ENCODE results near the gene SUGT1.
"Not testable (repeated sequence)": the region's sequence is repeated elsewhere in the genome, so short reads cannot be mapped to it uniquely, and the experiment has no call there.

SUGT1 gene

DNA sequence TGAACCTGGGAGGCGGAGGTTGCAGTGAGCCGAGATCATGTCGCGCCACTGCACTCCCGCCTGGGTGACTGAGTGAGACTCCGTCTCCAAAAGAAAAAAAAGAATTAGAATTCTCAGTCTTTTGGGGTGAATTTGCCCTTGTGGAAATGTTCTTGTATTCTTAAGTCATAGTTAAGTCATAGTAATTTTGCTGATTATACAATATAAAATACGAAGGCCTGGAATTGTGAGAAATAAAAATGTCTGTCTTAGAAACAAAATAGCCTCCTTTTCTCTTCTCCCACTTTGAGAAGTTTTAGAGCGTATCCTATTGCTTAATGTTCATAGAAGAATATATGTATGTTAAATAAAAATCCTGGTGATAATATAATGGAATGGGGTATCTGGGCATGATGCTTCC is 18.1 kb downstream of the SUGT1 start:
- DNase-seq: no peak

DNA sequence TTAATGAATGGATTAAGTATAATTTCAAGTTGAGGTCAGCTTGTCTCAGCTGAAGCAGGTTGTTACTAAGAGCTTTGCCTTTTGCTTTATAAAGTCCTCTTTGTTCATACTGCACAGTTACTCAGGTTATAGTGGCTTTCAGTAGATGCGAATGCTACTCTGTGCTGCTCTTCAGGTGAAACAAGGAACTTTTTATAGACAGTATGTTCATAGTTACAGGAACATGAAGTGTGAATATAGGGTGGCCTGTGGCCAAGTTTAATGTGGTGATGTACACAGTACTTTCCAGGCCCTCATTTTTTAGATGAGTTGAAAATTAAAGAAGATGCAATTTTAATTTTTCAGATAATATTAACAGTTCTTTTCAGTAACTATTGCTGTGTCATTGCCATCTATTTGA is 20.8 kb downstream of the SUGT1 start:
- no peak for DNase-seq

DNA sequence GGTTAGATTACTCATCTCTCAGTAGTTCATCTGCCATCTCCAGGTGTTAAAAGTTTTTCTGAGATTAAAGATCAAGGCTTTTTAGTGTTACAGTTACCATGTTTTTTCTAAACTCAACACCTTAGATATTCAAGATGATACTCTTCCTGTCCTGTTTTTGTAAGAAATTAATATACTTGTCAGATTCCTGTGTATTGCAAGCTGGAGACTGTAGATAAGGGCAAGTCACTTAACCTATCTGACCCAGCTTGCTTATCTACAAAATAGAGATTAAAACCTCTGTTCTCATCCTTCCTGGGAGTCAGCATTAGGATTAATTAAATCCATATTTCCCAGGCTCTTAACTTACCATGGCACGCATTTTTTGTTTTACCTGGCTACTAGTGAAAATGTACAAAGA is 25.2 kb downstream of the SUGT1 start:
- DNase-seq: no peak

DNA sequence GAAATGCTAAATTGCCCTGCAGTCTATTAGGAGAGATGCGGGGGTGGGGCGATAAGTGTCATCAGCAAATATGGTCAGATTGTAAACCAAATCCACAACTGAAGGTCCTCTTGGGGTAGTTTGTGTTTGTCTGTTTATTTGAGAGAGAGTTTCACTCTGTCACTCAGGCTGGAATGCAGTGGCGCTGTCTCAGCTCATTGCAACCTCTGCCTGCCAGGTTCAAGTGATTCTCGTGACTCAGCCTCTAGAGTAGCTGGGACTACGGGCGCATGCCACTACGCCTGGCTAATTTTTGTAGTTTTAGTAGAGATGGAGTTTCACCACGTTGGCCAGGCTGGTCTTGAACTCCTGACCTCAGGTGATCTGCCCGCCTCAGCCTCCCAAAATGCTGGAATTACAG is 33.2 kb downstream of the SUGT1 start:
- DNase-seq: not testable (repeated sequence)

DNA sequence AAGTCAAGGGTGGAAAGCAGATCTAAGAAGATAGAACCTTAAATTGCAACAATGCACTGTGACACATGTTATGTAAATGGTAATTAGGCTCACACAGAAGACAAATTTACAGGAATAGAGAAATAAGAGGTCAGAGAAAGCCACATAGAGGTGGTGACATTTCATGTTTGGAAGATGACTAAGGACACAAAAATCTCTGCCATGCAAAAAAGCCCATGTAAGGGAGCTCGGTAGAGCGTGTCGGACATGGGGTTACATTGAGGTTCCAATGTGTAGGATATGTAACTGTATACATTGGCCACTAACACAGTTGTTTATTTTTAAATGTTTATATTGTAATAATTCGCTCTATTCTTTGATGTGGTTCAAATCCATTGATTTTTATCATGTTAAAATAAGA is 33.7 kb downstream of the SUGT1 start:
- DNase-seq: no peak

DNA sequence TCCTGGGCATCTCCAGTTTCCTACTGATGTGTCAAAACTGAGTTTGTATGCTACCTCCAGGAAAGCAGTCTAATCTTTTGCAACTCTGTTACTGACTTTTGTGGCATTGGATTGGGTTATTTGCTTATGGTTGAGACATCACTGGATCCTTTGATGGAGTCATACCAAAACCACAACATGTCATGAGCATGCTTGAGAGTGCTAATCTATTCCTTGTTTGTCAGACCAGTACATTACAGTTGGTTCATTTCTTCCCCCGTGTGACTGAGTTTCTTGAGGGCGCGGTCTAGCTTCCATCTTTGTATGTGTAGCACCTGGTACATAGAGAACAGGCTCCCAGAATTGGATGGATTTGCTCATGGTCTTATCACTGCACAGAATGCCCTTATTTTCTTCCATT is 43.2 kb downstream of the SUGT1 start:
- no peak for DNase-seq

DNA sequence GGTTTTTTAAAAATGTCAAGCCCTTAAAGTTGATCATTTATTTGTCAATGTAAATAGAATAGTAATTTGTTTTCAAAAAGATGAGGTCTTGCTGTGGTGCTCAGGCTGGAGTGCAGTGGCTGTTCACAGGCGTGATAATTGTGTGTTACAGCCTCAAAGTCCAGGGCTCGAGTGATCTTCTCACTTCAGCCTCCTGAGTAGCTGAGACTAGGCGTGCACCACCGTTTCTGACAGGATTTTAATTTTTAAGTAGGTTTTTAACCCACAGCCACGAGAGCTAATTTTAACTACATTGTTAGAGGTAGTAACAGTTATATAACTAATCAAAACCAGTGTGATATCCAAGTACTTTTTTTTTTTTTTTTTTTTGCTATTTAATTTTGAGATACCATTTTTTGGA is 43.9 kb downstream of the SUGT1 start:
- DNase-seq: no peak

DNA sequence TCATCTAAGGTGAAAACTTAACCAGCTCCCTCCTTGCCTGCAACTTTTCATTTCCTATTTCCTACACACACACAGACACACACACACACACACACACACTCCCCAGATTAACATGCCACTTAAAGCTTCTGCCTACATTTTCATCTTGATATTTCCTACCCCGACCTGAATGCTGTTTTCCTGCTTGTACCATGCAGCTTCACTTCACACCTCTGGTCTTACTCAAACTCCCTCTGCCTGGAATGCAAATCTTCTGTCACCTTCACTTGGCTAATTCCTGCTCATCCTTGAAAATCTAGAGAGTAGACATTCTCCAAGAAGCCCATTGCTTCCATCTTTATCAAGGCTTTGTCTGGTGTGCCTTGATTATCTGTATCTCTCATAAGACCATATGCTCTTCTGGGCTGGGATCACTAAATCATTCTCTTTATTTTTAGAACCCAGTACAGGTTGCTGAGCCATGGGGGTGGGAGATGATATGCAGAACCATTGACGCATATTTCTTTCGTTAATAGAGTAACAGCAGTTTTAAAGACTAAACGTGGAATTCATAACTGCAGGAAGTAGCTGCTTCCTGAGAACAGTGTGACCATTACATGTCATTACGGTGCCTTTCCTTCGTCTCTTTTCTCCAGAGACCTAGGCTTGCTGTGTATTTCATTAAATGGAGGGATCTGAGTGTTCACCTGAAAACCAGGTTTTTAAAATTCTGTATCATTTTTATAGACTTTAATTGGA is 49.3 kb downstream of the SUGT1 start:
- DNase-seq: no peak

DNA sequence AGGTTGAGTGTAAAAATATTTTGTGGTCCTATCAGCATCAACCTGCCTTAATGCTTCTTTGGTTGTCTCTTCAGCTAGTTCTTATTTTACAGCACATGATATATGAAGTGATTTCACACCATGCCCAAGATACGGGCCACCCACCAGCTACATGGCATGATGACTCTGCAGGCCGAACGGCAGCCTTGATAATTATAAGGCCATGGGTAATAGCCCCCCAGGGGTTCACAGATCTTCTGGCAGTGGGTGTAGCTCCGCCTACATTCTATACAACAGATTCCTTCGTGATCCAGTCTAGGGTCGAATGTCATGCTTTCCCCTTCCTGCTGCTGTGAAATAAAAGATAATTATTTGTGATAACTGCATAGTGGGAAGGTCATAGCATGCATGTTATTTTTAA is 50.8 kb downstream of the SUGT1 start:
- no peak for DNase-seq

DNA sequence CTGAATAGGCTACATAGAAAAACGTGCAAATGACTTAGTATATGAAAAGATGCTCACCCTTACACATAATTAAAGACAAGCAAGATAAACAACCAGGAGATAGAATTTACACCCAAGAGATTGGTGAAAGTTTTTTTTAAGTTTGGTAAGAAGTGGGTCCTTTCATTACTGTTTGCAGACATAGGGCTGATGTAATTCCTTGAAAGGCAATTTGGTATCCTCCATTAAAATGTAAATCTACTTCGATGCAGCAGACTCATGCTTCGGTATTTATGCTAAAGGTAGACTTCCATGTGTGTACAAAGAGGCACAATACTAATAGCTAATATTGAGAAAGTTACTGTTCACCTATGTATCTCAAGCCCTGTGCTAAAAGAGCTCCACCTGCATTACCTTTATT is 53.4 kb downstream of the SUGT1 start:
- no peak for DNase-seq

DNA sequence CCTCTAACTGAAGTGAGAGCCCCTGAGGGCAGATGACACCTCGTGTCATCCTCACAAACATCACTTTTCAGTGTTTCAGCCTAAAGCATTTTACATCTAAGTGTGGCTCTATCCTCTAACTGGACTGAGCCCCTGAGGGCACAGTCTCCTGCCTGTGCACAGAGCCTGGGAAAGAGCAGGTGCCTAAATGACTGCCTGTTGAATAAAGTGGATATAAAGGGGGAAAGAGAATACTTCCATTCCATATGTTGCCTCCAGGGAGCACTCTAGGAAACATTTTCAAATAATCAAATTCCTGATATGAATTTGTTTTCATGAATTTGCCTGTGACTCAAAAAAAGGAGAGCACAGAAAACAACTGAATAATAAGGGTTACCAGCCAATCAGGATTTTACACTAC is 54.7 kb downstream of the SUGT1 start:
- DNase-seq: no peak

DNA sequence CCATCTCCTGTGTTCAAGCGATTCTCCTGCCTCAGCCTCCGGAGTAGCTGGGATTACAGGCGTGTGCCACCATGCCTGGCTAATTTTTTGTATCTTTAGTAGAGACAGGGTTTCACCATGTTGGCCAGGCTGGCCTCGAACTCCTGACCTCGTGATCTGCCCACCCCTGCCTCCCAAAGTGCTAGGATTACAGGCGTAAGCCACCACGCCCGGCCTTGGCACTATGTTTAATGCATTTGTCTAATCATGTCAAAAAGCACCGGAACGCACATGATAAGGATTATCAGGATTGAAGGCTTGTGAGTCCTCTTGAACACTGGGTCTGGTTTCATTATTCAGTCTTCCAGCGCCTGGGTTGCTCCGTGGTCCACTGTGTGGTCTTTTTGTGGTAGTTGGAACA is 55.6 kb downstream of the SUGT1 start:
- DNase-seq: not testable (repeated sequence)

DNA sequence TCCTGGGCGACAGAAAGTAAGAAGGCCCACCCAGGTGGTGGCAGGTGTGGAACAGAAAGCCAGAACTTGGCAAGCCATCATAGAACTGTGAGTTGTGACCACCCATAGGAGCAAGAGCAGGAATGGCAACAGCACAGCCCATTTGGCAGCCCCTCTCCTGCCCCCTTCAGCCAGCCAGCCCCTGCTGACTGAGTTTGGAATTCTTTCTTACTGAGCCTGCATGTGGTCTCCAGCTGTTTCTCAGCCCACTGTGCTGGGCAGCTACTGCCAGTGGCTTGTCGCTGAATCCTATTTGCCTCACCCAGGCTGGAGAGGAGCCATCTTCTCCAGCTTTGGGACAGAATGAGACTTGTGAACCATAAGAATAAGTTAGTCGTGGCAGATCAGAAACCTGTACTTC is 58.6 kb downstream of the SUGT1 start:
- DNase-seq: no peak

DNA sequence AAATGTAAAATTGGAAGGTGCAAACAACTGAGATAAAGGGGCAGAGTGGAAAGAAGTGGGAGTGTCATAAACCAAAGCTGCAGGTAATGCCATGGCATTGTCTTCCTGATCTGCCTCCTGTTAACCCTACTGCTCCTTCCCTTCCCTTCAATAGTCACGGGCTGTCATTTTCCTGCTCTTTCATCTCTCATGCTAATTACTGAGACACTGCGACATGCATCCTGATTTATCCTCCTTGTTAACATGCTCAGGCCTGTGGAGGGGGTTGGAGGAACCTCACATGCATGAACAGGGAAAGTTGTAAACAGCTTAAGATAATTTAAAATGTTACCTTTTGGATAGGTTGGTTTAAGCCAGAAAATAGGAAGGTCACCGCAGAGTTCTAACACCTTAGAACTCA is 59.7 kb downstream of the SUGT1 start:
- DNase-seq: no peak

DNA sequence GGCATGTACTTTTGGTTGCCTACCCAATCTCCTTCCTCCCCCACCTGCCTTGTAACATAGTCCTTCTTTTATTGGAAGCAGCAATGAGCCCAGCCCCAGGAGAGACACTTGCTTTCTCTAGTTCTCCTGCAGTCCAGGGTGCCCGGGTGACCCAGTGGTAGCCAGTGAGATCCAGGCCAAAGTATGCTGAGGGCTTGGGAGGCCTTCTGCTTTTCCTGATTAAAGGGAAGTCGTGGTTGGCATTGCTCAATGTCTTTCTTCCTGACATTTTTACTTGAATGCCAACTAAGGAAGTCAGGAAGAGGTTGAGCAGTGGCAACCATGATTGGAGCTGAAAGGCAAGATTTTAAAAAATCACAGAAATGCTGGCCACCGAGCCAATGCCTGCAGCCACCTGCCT is 61.3 kb downstream of the SUGT1 start:
- DNase-seq: no peak

DNA sequence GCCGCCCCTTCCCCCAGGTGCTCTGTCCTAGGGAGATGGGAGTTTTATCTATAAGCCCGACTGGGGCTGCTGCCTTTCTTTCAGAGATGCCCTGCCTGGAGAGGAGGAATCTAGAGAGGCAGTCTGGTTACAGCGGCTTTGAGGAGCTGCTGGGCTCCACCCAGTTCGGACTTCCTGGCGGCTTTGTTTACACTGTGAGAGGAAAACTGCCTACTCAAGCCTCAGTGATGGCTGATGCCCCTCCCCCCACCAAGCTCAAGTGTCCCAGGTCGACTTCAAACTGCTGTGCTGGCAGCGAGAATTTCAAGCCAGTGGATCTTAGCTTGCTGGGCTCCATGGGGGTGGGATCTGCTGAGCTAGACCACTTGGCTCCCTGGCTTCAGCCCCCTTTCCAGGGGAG is 68.3 kb downstream of the SUGT1 start:
- DNase-seq: not testable (repeated sequence)

DNA sequence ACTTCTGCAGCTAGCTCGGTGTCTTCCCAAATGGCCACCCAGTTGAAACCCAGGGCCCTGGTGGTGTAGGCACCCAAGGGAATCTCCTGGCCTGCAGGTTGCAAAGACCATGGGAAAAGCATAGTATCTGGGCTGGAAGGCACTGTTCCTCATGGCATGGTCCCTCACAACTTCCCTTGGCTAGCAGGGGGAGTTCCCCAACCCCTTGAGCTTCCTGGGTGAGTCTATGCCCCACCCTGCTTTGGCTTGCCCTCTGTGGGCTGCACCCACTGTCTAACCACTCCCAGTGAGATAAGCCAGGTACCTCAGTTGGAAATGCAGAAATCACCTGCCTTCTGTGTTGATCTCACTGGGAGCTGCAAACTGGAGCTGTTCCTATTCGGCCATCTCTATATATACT is 68.7 kb downstream of the SUGT1 start:
- DNase-seq: not testable (repeated sequence)

DNA sequence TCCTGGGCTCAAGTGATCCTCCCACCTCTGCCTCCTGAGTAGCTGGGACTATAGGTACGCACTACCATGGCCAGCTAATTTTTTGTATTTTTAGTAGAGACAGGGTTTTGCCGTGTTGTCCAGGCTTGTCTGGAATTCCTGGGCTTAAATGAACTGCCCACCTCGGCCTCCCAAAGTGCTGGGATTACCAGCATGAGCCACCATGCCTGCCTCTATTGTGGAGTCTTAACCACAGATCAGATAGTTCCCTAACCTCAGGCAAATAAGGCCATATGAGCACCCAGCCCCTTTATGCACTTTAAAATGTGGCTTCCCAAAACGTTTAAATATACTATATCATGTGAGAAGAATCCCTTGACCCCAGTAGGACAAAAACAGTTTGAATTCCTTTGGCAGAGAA is 70.5 kb downstream of the SUGT1 start:
- DNase-seq: no peak

DNA sequence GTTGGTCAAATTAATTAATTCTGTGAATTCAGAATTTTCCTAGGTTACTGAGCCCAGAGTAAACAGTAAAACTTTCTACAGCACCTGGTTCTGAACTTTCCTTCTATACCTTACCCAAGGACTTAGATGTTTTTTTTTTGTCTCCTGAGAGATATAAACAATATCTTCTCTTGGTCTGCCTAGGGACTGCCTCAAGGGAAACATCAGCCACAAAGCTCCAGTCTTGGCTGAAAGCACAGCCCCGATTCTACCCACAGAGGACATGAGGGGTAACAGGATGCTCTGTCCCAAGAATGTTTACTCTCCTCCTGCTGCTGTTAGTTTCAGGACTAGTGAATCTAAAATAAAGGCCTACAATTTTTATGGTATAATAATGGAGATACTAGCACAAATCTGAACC is 72.7 kb downstream of the SUGT1 start:
- no peak for DNase-seq

DNA sequence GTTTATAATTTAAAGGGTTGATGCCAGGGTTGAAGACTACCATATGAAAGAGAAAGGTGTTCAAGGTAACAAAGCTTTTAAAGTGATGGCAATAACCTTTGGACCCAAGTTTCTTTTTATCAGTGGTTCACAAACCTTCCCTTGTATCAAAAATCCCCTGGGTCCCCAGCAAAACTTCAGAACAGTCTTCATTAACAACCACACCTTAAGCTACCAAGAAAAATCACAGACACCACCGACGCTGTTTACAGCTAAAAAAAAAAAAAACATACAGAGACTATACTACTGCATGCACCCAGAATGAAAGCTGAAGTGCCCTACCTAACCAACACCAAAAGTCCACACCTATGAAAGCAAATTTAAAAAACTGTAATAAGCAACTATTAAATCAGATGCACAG is 73.6 kb downstream of the SUGT1 start:
- no peak for DNase-seq

DNA sequence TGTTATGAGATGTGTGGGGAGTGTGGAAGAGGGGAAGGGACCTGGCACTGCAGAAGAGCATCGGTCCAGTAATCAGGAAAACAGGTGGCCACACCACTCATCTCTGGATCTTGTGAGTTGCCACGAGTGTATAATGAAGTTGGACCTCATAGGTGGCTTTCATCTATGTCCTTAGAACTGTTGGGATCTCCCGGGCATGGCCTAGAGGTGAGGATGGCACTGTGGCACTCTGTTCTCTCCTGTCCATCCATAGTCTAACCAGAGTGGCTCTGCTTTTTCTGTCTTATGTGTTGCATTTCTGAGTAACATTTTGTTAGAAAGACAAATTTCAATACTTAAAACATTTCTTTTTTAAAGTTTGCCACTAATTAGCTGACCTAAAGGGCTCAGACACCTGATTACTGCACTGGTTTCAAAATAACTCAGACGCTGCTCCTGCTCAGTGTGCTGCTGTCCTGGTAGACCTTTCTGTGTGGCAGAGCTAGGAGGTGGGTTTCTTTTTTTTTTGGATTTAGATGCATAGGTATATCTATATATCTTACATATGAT is 81.5 kb downstream of the SUGT1 start:
- no peak for DNase-seq

DNA sequence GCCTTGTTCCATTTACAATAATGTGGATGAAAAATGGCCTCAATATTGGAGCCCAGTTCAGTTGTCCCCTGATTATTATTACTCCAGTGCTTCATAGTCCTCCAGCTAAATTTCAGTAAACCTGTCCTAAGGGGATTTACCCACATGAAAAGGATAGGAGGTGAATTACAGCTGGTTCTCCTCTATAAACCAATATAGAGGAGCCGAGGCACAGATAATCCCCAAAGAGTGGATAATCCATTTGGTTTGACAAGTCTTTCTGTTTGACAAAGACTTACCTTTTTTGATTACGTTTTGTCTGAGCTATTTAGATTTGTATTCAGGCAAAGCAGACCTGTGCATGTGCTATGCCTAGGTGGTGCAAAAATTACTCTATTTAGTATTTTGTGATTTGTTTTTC is 84.3 kb downstream of the SUGT1 start:
- no peak for DNase-seq

DNA sequence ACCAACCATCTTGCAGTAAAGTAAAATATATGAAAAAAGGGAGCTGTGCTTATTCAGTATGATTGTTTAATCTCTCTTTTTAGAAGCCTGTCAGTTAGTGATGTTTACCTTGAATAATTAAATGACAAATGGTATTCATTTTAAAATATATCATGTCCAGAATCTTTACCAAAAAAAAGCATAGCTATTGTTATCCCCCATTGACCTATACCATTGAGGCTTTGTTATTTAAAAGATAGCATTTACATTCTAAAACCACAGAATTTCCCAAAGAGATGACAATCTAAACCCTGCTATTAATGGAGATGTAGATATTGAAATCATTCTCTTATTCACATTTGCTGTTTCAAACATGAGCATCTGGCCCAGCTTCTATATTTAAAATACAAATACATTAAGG is 84.8 kb downstream of the SUGT1 start:
- DNase-seq: no peak

DNA sequence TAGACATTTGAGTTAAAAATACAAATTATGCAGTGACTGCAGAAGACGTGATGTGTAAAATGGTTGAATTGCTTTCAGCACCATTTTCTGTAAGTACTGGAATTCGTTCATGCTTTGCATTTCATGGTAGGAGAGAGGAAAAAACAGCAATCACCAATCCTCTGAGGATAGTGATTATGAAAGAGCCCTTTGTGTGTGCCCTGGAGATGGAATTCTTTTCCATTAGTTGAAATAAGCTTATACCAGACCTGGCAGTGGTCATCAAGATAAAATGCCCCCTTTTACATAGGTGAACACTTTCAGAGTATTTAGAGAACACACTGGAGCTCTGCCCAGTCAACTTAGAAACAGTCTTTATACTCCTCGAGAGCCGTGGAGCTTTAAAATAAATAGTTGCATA is 85.3 kb downstream of the SUGT1 start:
- DNase-seq: no peak

DNA sequence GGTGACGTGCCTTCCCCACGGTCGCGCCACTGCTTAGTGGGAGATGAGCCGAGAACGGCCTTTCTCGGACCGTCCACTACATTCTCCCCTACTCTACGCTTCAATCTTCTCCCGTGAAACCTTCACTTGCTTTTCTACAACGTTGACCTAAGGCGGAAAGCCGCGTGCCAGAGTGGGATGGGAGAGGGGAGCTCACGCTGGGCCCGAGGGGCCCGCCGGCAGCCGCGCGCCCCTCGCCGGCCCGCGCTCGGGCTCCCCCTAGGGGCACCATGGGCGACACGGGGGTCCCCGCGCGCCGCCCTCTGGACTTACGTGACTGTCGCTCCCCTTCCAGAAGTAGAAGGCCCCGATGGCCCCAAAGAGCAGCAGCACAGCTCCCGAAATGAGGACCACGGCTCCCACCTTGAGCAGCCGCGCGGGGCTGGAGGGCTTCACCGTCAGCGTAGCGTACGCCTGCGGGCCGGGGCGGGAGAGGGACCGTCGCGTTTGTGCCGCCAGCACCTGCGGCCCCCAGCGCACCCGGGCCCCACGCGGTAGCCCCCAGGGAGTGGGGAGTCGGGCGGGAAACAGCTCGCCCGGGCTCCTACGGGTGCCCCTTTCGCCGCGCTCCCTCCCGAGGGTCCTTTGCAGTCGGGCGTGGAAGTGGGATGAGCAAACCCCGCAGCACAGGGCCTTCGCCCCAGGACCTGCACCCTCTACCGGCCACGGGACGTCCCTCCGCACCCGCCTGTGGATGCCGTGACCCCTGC is 86.3 kb downstream of the SUGT1 start:
- DNase-seq: no peak

All from kidney glomerular epithelial cell (primary cell).